ENCODE results near the gene WNT3A. TPM values are rescaled to one million over a fixed set of nuclear protein-coding genes. Genes with fewer than 3 reads are reported as not detected.

Gene WNT3A
- polyA plus RNA-seq, 3 donors: not detected

DNA sequence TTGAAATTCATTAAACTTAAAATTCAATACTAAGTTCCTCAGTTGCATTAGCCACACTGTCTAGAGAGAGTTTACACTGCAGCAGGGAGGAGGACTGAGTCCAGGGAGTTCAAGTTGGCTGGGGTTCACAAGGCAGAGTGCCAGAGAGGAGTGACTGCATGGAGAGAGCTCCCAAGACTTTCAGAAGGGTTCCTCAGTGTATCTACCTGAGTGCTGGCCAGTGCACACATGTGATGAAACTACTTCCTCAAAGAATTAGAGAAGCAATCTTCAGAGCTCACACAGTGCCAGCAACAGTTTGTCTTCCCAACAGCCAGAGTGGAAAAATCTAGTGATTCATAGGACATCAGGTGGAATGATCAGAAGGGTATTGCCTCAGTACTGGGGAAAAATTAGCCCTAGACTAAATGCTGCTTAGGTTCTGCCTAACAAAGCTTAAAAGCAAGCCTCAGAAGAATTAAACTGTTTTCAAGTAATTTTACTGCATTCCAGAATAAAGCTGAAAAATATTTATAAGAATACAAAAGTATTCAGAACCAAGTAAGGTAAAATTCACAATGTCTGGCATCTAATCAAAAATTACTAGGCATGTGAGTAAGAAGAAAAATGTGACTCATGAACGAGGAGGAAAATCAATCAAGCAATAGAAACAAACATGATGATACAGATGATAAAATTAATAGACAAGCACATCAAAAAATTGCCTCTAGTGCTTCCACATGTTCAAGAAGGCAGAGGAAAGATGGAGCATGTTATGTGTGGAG lies 10.4 kb upstream of the WNT3A start:
- no peak overlapping the region for H3K4me3 Mint-ChIP-seq
- Histone ChIP-seq H3K9ac (ENCODE audit: insufficient read depth, low read length, poor library complexity, severe bottlenecking) (no peak overlapping the region), H3K79me2 (ENCODE audit: insufficient read depth, low read length) (no peaks in the 10 kb centered on the region), H3K27ac (ENCODE audit: low read depth in 1 of 2, low read length in 2 of 2) (no peak overlapping the region), H3K4me2 (replicated peaks; ENCODE audit: extremely low read depth, low read length, poor library complexity, severe bottlenecking) (no peak overlapping the region), H2AFZ (ENCODE audit: insufficient read depth, low read depth, low read length, poor library complexity, severe bottlenecking) (no peak overlapping the region), H3K9me3 (replicated peaks in 1 of 2; ENCODE audit: control insufficient read depth in 1 of 2, insufficient read depth in 1 of 2, low read length in 2 of 2) (peaks cover 5 to 6% of the 10 kb centered on the region in 2 donors), H3K27me3 (ENCODE audit: control insufficient read depth in 2 of 2, insufficient read depth in 2 of 2, low read length in 2 of 2) (peaks cover 0 to 5% of the 10 kb centered on the region in 2 donors), H3K36me3 (replicated peaks in 1 of 2; ENCODE audit: control insufficient read depth in 1 of 2, insufficient read depth in 2 of 2, low read length in 2 of 2) (no peaks in the 10 kb centered on the region), H4K20me1 (ENCODE audit: insufficient read depth, low read length) (no peaks in the 10 kb centered on the region), H3K4me3 (replicated peaks in 1 of 3; ENCODE audit: low read depth in 2 of 3, low read length in 3 of 3) (no peak overlapping the region), H3K4me1 (ENCODE audit: control insufficient read depth in 1 of 2, insufficient read depth in 2 of 2, low read length in 2 of 2) (no peaks in the 10 kb centered on the region)
- H3K9me3 Mint-ChIP-seq: peaks cover 6 to 23% (median 13%) of the 10 kb centered on the region in 7 donors
- no peak for DNase-seq
- no CpG with 5 or more reads among the region's 1 CpG for WGBS (ENCODE audit: insufficient coverage)
- no peaks in the 10 kb centered on the region for H3K36me3 Mint-ChIP-seq
- peaks cover 0 to 14% (median 7%) of the 10 kb centered on the region in 3 donors for H3K27me3 Mint-ChIP-seq (ENCODE audit: low read depth in 3 of 3)
- no peak overlapping the region for H3K27ac Mint-ChIP-seq
- TF ChIP-seq, protein P1, sequence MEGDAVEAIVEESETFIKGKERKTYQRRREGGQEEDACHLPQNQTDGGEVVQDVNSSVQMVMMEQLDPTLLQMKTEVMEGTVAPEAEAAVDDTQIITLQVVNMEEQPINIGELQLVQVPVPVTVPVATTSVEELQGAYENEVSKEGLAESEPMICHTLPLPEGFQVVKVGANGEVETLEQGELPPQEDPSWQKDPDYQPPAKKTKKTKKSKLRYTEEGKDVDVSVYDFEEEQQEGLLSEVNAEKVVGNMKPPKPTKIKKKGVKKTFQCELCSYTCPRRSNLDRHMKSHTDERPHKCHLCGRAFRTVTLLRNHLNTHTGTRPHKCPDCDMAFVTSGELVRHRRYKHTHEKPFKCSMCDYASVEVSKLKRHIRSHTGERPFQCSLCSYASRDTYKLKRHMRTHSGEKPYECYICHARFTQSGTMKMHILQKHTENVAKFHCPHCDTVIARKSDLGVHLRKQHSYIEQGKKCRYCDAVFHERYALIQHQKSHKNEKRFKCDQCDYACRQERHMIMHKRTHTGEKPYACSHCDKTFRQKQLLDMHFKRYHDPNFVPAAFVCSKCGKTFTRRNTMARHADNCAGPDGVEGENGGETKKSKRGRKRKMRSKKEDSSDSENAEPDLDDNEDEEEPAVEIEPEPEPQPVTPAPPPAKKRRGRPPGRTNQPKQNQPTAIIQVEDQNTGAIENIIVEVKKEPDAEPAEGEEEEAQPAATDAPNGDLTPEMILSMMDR (IDR thresholded peaks at IDR 0.05): no peak
- intact Hi-C loops (cut with micrococcal nuclease): loop anchor here in 1 of 2 donors (5.0 to 10.0 kb wide), 2 partner anchors 138 to 516 kb away; no protein-coding TSS in a partner anchor
- H3K4me1 Mint-ChIP-seq: no peaks in the 10 kb centered on the region

DNA sequence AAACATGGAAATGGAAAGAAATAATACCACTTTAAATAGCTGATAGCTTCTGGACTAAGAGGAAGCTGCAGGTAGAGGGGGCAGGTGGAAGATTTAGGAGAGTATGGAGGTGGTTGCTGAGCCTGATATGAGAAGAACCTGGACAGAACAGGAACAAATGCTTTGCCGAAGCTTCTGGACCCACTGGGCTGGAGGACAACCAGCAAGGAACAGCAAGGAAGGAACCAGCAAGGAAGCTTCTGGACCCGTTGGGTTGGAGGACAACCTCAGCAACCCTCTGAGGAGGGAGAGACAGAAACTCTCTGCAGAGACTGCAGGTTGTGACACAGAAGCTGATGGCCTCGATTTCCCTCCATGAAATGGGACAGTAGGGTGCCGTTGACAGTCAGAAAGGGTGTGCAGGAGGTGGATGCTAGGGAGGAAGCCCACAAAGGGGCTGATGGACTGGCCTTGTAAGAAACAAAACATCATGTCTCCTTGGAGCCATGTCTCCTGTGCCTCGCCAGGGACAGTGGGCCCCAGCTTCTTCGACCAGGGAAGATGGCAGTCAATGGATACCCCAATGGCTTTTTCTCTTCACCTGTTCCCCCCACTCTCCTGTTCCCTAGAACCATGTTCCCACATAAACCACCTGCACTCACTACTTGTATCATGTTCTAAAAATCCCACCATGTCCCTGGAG lies 8.3 kb upstream of the WNT3A start:
- WGBS (ENCODE audit: insufficient coverage): 90% methylated on average over 6 of the region's 6 CpGs
- Histone ChIP-seq H3K79me2 (ENCODE audit: insufficient read depth, low read length) (no peaks in the 10 kb centered on the region), H3K27ac (ENCODE audit: low read depth in 1 of 2, low read length in 2 of 2) (no peak overlapping the region), H3K9ac (ENCODE audit: insufficient read depth, low read length, poor library complexity, severe bottlenecking) (no peak overlapping the region), H3K9me3 (replicated peaks in 1 of 2; ENCODE audit: control insufficient read depth in 1 of 2, insufficient read depth in 1 of 2, low read length in 2 of 2) (peaks cover 5 to 6% of the 10 kb centered on the region in 2 donors), H3K4me2 (replicated peaks; ENCODE audit: extremely low read depth, low read length, poor library complexity, severe bottlenecking) (no peak overlapping the region), H2AFZ (ENCODE audit: insufficient read depth, low read depth, low read length, poor library complexity, severe bottlenecking) (no peak overlapping the region), H3K4me3 (replicated peaks in 1 of 3; ENCODE audit: low read depth in 2 of 3, low read length in 3 of 3) (no peak overlapping the region), H4K20me1 (ENCODE audit: insufficient read depth, low read length) (no peaks in the 10 kb centered on the region), H3K4me1 (ENCODE audit: control insufficient read depth in 1 of 2, insufficient read depth in 2 of 2, low read length in 2 of 2) (no peaks in the 10 kb centered on the region), H3K27me3 (ENCODE audit: control insufficient read depth in 2 of 2, insufficient read depth in 2 of 2, low read length in 2 of 2) (peaks cover 0 to 5% of the 10 kb centered on the region in 2 donors), H3K36me3 (replicated peaks in 1 of 2; ENCODE audit: control insufficient read depth in 1 of 2, insufficient read depth in 2 of 2, low read length in 2 of 2) (no peaks in the 10 kb centered on the region)
- Mint-ChIP-seq H3K4me3 (no peak overlapping the region), H3K27me3 (ENCODE audit: low read depth in 3 of 3) (peaks cover 6 to 24% (median 12%) of the 10 kb centered on the region in 3 donors), H3K36me3 (no peaks in the 10 kb centered on the region), H3K9me3 (peaks cover 6 to 21% (median 13%) of the 10 kb centered on the region in 7 donors), H3K4me1 (no peaks in the 10 kb centered on the region), H3K27ac (no peak overlapping the region)
- intact Hi-C loops (cut with micrococcal nuclease): loop anchor here in 1 of 2 donors (5.0 to 10.0 kb wide), 2 partner anchors 136 to 514 kb away; no protein-coding TSS in a partner anchor
- TF ChIP-seq, protein P1 (IDR thresholded peaks at IDR 0.05): no peak
- no peak for DNase-seq
